ENCODE measurements around the gene TMUB1.

The TMUB1 gene

GRCh38 chr7:151083071-151083823 is at the start of gene TMUB1:
Gene TMUB1, minus strand, starts transcription at chr7:151083493. Its CDS starts 930 bp downstream, at chr7:151082563.
- peak; percentile 83 for DNase-seq

DNA sequence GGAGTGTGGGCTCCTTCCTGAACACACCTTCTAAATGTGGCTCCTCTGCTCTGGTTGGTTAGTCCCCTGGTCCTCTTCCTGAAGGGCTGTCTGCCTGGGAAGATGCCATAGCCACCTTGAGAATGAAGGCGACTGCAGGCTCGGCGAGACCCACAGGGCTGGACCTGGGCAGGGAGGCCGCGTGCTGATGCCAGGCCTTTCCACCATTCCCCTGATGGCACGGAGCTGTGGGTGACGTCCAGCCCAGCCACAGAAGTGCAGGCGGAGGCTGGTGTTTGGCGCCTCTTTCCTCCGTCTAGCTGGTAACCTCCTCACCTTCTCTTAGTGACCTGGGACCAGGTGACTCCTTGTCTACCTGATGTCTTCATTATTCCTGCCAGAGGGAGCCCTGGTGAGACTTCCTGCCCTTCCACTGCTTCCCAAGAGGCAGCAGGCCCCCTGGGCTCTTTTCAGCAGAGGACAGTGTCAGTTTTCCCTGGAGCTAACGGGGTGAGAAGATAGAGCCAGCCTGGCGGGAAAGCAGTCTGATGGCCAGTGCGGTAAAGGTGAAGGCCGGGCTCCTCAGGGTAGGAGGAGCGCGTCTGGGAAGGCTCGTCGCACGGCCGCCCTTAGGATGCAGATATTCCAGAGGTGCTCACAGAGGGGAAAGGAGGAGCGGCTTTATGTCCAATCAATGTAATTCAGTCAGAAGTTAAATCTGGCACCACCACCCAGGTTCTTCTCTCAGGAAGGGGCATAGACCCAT is 49.3 kb upstream of the TMUB1 start:
- no peak for DNase-seq

DNA sequence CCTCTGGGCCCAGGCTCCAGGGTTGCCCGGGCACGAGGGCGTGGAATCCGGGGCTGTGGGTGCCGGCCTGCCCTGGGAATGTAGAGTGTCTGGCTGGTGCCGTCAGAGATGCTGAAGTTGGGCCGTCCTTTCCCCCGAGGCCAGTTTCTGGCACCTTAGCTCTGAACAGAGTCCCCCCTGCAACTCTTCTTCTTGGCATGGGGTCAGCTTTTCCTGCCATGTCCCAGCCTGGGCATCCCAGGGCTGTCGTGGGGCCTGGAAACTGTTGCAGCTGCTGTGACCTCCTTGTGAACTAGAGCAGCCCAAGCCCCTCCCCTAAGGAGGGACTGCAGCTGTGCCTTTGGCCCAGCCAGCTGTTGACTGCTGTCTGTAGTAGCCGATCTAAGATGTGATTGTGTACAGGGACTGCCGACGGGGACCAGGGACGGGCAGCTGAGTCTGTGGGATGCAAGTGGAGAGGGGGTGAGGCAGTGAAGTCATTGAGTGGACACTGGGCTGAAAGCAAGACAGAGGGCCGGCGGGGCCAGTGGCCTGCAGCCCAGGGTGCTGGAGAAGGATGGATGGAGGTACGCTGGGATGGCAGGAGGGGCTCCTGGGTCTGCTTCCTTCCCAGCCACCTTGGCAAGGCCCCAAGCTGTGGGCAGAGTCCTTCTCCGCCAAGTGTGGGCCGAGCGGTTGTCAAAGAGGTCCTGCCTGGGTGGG is 48.5 kb upstream of the TMUB1 start:
- no peak for DNase-seq

DNA sequence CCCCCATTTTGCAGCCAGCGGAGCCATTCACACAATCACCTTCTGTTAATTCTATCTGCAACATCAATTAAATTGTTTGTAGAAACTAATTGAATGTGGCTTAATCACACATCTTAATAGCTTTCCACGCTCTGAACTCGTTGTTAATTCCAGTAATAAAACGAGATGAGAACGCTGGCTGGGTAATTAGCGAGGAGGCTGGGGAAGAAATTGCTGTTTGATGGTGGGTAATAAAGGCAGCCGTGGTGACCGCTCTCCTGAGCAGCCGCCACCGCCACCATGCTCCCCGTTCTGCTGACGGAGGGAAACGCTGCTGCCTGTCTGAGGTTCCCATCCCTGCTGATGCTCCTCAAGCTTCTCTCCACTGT is 47.9 kb upstream of the TMUB1 start:
- no peak for DNase-seq

DNA sequence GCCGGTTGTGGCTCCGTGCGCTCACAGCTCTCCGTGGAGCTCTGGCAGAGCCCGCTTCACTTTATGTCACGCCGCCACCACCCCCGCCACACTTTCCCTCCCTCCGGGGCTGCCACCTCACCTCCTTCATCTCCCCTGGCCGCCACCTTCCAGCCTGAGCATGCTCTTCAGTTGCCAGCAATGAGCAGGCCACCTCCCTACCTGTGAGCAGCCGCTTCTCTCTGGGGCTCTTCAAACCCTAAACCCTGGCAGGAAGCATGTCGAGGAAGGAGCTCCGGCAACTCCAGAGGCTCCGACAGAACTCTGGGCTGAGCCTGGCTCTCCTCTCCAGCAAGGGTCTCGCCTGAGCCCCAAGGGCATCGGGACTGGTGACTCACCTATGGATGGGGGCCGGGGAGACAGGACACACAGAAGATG is 47.5 kb upstream of the TMUB1 start:
- no peak for DNase-seq

- no peak for DNase-seq
These were observed 46.8 kb upstream of the TMUB1 start for GRCh38 chr7:151129960-151130591.

GRCh38 chr7:151129117-151129959 is 46.0 kb upstream of the TMUB1 start:
- DNase-seq = no peak

GRCh38 chr7:151128716-151129115 is 45.4 kb upstream of the TMUB1 start:
- DNase-seq = no peak

- no peak for DNase-seq
These were observed 44.9 kb upstream of the TMUB1 start for GRCh38 chr7:151128144-151128543.

GRCh38 chr7:151126491-151127137 is 43.3 kb upstream of the TMUB1 start:
- no peak for DNase-seq

- no peak for DNase-seq
These were observed 42.7 kb upstream of the TMUB1 start for GRCh38 chr7:151125846-151126481.

- DNase-seq = no peak
These were observed 42.2 kb upstream of the TMUB1 start for GRCh38 chr7:151125470-151125845.

GRCh38 chr7:151124899-151125399 is 41.7 kb upstream of the TMUB1 start:
- DNase-seq = no peak

DNA sequence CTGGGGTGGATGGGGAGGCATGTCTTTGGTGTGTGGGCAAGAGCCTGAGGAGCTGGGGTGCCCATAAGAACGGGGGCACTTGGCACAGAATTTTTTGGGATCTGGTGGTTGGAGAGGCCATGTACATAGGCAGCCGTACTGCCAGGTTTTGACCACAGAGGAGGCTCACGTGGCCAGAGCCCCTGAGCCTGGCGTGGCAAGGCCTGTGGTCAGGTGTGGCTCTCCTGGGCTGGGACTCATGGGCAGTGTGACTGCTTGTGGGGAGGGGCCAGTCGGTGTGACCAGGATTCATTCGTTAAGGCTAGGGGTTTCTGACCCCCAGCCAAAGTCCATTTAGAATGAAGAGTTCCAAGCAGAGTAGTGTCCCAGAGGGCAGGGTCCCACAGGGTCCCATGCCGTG is 41.2 kb upstream of the TMUB1 start:
- DNase-seq = no peak

GRCh38 chr7:151123822-151124464 is 40.6 kb upstream of the TMUB1 start:
- DNase-seq = peak; percentile 83

DNA sequence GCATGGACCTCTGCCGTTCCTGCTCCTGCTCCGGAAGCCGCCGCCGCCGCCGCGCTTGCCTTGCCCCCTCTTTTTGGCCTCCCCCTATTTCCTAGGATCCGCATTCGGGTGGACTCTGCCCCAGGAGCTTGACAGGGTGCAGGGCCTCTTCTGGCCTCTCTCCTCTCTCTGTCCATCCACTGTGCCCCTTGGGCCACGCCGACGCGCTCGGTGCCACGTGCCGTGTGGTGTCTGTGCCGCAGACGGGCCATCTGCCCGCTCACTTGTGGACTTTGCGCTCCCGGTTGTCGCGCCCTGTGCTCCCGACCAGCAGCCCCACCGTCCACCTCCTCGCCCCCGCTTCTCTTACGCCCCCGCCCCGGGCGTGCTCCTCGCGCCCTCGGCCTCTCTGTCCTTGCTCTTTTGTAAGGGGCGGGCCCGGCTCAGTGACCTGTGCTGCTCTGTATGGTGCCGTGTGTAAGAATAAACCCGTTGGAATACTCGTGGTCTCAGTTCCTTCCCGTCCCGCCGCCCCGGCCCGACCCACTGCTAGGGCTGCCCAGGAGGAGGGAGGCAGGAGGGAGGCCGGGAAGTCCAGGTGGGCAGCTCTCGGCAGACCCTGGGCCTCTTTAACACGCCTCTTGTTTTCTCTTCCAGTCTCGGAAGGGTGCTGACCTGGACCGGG is 40.0 kb upstream of the TMUB1 start:
- DNase-seq = no peak

- no peak for DNase-seq
These were observed 39.5 kb upstream of the TMUB1 start for GRCh38 chr7:151122796-151123157.

DNA sequence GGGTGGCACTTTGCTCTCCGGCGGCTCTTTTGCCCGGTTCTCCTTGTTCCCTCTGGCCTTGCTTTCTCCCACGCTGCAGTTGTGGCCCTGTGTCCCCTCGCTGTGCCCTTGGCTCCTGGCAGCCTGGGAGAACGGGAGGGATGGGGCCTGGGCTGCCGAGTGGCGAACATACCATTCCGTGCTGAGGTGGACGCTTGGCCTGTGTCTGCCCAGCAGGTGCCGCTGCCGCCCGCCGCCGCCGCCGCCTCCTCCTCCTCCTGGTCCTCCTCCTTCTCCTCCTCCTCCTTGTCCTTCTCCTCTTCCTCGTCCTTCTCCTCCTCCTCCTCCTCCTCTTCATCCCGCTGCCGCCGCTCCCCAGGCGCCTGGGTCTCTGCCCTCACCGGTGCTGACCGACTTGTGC is 39.0 kb upstream of the TMUB1 start:
- DNase-seq = no peak

DNA sequence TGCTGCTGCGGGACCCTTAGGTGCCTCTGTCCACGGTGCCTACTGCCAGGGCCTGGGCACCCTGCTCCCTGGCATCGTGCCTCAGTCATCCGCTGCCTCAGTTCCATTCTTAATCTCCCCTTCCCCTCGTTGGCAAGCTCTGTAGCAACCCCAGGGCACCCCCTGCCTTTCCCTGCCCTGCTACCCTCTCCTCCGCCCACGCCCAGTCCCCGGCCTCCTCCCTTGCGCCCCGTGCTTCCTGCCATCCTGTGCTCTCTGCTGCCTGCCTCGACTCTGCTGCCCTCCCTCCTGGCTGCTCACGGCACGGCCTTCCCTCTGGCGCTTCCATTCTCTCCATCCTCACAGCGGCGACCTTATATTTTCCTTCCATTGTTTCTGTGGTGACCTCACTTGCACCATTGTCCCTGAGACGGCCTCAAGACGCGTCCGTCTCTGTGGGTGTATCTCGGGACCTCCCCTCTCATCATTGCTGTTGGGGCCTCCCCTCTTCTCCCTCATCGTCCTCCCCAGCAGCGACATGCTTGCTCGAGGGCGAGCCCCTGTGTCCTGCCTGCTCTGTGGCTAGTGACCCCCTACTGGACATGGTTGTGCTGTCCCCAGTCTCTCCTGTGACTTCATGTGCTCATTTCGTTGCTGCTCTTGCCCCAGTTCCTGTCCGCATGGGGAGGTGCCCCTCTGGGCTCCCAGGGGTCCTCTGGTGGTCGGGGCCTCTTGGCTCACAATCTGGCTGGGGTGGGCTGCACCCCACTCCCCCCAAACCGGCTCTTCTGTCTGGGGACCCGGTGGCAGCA is 38.3 kb upstream of the TMUB1 start:
- no peak for DNase-seq

Measured in activated CD4-positive, alpha-beta T cell treated with anti-CD3 and anti-CD28 coated beads, Interleukin-2, amount 50 U/mL, for 16 hours (primary cell).